GM12878 (cell line): ENCODE results near the gene DDIT3. TPM values are rescaled to one million over a fixed set of nuclear protein-coding genes. Genes with fewer than 3 reads are reported as not detected.

Experiments used
- BACH1 ChIP-seq: fragments of 450-650 bp; IDR thresholded peaks from 2 replicates; pipeline ENCODE4 v1.6.1; 2017; ENCODE audit warnings: mild to moderate bottlenecking, borderline replicate concordance
- EED ChIP-seq: sonication (generic); IDR thresholded peaks from 2 replicates; pipeline ENCODE4 v1.6.1; 2016; ENCODE audit warnings: antibody characterized with exemption, low read depth
- EP300 ChIP-seq, 2 experiments: fragments of 150-350 bp in 1 of 2; IDR thresholded peaks; 2 replicates each; pipeline ENCODE4 v1.6.1; 2011 to 2012; ENCODE audit warnings: low read depth in 2 of 2, low read length in 2 of 2, borderline replicate concordance in 1 of 2, improper control_type of control experiment in 1 of 2, inconsistent platforms in 1 of 2; ENCODE audit not compliant: control insufficient read depth in 1 of 2
- MEF2A ChIP-seq: IDR thresholded peaks from 2 replicates; pipeline ENCODE4 v1.6.1; 2011; ENCODE audit warnings: low read depth, mild to moderate bottlenecking, low read length, moderate library complexity; ENCODE audit not compliant: insufficient read depth
- NFXL1 ChIP-seq: fragments of 450-650 bp; IDR thresholded peaks from 2 replicates; pipeline ENCODE4 v1.6.1; 2017; ENCODE audit warnings: antibody characterized with exemption, mild to moderate bottlenecking, borderline replicate concordance
- NR2C2 ChIP-seq: IDR thresholded peaks from 2 replicates; pipeline ENCODE4 v1.6.1; 2011; ENCODE audit warnings: borderline replicate concordance, low read depth; ENCODE audit not compliant: control insufficient read depth, insufficient read length
- PML ChIP-seq: IDR thresholded peaks from 2 replicates; pipeline ENCODE4 v1.6.1; 2012; ENCODE audit warnings: low read length, inconsistent platforms
- RUNX3 ChIP-seq: IDR thresholded peaks from 2 replicates; pipeline ENCODE4 v1.6.1; 2012; ENCODE audit warnings: low read length, inconsistent platforms
- SMAD5 ChIP-seq: IDR thresholded peaks from 2 replicates; pipeline ENCODE4 v1.6.1; 2016; ENCODE audit warnings: antibody characterized with exemption, low read depth
- TCF12 ChIP-seq: IDR thresholded peaks from 2 replicates; pipeline ENCODE4 v1.6.1; 2011; ENCODE audit warnings: low read depth, mild to moderate bottlenecking, low read length
- ZZZ3 ChIP-seq: IDR thresholded peaks from 2 replicates; pipeline ENCODE4 v1.6.1; 2011; ENCODE audit warnings: low read depth; ENCODE audit not compliant: control insufficient read depth, insufficient read length
- polyA plus RNA-seq, 11 experiments: library from polyadenylated mRNA; depleted of rRNA in 4 of 11; unstranded in 6 of 11; stranded (reverse) in 5 of 11; fragments of >200 nt; fragmentation: Nextera tagmentation in 4 of 11; fragmentation: Illumina TruSeq in 1 of 11; extraction: Ambion mirVana in 4 of 11; extraction: Trizol in 1 of 11; gene quantifications; 1 replicate in 1 of 11; 2 replicates in 10 of 11; pipeline versions ENCODE4 v1.2.1 to v1.2.3, GENCODE V29; 2011 to 2016; ENCODE audit warnings: inconsistent platforms in 2 of 11, missing spikeins in 2 of 11, low read depth in 1 of 11
- total RNA-seq, 4 experiments: library from RNA; depleted of rRNA in 3 of 4; stranded (reverse); fragments of >200 nt in 3 of 4; fragmentation: Illumina TruSeq in 1 of 4; extraction: Trizol in 1 of 4; gene quantifications; 2 replicates each; pipeline versions ENCODE4 v1.2.1 to v1.2.3, GENCODE V29; 2013 to 2021
- TF ChIP-seq, protein P1 (sequence below): fragments of 450-650 bp; IDR thresholded peaks from 2 replicates; pipeline ENCODE4 v1.6.1; 2017; ENCODE audit warnings: mild to moderate bottlenecking, low read depth, inconsistent platforms; ENCODE audit not compliant: poor library complexity, severe bottlenecking
- TF ChIP-seq, protein P2 (sequence below): fragments of 450-650 bp; IDR thresholded peaks from 2 replicates; pipeline ENCODE4 v1.6.1; 2014; ENCODE audit warnings: mild to moderate bottlenecking
- TF ChIP-seq, protein P3 (sequence below): fragments of 450-650 bp; formaldehyde crosslinking; IDR thresholded peaks from 2 replicates; pipeline ENCODE4 v1.4.0; 2020; ENCODE audit warnings: mild to moderate bottlenecking, moderate library complexity
- TF ChIP-seq, protein P4 (sequence below): IDR thresholded peaks from 2 replicates; pipeline ENCODE4 v1.6.1; 2011; ENCODE audit warnings: borderline replicate concordance, low read depth, mild to moderate bottlenecking, moderate library complexity, low read length; ENCODE audit not compliant: insufficient read depth, poor library complexity, severe bottlenecking
- TF ChIP-seq, protein P5 (sequence below): fragments of 450-650 bp; IDR thresholded peaks from 2 replicates; pipeline ENCODE4 v1.6.1; 2016; ENCODE audit warnings: mild to moderate bottlenecking

Gene DDIT3
- total and polyA plus RNA-seq, 10 of the 15 experiments (the other 5 are each of a cell fraction or from before 2014, with no cell fraction given): 9.2 to 28.9 (median 15.5) TPM

DNA sequence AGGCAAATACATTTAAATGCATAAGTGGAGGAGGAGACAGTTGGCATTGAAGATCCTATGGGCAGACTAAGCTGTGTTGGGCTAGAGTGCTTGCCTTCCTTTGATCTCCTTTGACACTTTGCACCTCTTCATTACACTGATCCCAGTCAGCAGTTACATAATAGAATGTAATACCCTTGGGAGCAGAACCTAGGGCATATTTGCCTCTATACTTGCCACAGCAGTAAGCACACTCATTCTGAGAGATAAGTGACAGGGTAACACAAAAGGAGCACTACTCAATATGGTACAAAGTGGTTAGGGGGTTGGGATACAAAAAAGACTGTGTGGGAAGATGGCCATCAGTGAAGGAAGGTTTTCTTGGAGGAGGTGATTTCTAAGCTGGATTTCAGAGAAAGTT is 23.5 kb downstream of the DDIT3 start (continued):
- TF ChIP-seq, protein P1, sequence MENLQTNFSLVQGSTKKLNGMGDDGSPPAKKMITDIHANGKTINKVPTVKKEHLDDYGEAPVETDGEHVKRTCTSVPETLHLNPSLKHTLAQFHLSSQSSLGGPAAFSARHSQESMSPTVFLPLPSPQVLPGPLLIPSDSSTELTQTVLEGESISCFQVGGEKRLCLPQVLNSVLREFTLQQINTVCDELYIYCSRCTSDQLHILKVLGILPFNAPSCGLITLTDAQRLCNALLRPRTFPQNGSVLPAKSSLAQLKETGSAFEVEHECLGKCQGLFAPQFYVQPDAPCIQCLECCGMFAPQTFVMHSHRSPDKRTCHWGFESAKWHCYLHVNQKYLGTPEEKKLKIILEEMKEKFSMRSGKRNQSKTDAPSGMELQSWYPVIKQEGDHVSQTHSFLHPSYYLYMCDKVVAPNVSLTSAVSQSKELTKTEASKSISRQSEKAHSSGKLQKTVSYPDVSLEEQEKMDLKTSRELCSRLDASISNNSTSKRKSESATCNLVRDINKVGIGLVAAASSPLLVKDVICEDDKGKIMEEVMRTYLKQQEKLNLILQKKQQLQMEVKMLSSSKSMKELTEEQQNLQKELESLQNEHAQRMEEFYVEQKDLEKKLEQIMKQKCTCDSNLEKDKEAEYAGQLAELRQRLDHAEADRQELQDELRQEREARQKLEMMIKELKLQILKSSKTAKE: no peak
- TF ChIP-seq PML (0 out of 2 replicates have a peak, but pooled peaks have one; percentile 17), EED (no peak), NR2C2 (no peak), ZZZ3 (no peak), MEF2A (no peak), TCF12 (no peak), BACH1 (no peak), RUNX3 (peak; percentile 33; the same call in 1 of the 2 replicates), EP300 (IDR thresholded peaks at IDR 0.05; ENCODE audit: borderline replicate concordance in 1 of 2, control insufficient read depth in 1 of 2, low read depth in 2 of 2, low read length in 2 of 2) (peak in 1 of 2 experiments; percentile 43; a peak in 1 of 4 replicates), SMAD5 (no peak), NFXL1 (no peak)
- TF ChIP-seq, protein P2, sequence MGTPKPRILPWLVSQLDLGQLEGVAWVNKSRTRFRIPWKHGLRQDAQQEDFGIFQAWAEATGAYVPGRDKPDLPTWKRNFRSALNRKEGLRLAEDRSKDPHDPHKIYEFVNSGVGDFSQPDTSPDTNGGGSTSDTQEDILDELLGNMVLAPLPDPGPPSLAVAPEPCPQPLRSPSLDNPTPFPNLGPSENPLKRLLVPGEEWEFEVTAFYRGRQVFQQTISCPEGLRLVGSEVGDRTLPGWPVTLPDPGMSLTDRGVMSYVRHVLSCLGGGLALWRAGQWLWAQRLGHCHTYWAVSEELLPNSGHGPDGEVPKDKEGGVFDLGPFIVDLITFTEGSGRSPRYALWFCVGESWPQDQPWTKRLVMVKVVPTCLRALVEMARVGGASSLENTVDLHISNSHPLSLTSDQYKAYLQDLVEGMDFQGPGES: no peak
- TF ChIP-seq, protein P3, sequence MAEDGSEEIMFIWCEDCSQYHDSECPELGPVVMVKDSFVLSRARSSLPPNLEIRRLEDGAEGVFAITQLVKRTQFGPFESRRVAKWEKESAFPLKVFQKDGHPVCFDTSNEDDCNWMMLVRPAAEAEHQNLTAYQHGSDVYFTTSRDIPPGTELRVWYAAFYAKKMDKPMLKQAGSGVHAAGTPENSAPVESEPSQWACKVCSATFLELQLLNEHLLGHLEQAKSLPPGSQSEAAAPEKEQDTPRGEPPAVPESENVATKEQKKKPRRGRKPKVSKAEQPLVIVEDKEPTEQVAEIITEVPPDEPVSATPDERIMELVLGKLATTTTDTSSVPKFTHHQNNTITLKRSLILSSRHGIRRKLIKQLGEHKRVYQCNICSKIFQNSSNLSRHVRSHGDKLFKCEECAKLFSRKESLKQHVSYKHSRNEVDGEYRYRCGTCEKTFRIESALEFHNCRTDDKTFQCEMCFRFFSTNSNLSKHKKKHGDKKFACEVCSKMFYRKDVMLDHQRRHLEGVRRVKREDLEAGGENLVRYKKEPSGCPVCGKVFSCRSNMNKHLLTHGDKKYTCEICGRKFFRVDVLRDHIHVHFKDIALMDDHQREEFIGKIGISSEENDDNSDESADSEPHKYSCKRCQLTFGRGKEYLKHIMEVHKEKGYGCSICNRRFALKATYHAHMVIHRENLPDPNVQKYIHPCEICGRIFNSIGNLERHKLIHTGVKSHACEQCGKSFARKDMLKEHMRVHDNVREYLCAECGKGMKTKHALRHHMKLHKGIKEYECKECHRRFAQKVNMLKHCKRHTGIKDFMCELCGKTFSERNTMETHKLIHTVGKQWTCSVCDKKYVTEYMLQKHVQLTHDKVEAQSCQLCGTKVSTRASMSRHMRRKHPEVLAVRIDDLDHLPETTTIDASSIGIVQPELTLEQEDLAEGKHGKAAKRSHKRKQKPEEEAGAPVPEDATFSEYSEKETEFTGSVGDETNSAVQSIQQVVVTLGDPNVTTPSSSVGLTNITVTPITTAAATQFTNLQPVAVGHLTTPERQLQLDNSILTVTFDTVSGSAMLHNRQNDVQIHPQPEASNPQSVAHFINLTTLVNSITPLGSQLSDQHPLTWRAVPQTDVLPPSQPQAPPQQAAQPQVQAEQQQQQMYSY (CRISPR knock-in tag): no peak
- TF ChIP-seq, protein P4, sequence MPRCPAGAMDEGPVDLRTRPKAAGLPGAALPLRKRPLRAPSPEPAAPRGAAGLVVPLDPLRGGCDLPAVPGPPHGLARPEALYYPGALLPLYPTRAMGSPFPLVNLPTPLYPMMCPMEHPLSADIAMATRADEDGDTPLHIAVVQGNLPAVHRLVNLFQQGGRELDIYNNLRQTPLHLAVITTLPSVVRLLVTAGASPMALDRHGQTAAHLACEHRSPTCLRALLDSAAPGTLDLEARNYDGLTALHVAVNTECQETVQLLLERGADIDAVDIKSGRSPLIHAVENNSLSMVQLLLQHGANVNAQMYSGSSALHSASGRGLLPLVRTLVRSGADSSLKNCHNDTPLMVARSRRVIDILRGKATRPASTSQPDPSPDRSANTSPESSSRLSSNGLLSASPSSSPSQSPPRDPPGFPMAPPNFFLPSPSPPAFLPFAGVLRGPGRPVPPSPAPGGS: no peak
- TF ChIP-seq, protein P5, sequence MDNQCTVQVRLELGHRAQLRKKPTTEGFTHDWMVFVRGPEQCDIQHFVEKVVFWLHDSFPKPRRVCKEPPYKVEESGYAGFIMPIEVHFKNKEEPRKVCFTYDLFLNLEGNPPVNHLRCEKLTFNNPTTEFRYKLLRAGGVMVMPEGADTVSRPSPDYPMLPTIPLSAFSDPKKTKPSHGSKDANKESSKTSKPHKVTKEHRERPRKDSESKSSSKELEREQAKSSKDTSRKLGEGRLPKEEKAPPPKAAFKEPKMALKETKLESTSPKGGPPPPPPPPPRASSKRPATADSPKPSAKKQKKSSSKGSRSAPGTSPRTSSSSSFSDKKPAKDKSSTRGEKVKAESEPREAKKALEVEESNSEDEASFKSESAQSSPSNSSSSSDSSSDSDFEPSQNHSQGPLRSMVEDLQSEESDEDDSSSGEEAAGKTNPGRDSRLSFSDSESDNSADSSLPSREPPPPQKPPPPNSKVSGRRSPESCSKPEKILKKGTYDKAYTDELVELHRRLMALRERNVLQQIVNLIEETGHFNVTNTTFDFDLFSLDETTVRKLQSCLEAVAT: no peak
